SK-N-SH (cell line): ENCODE measurements around the gene NUP107. TPM values are rescaled to one million over a fixed set of nuclear protein-coding genes. Genes with fewer than 3 reads are reported as not detected.

ENCODE experiments used
- CTCF ChIA-PET: fragments of 300-600, 350-600 bp; formaldehyde crosslinking; extraction: SDS; loops from one replicate; lab custom pipeline; 2021; lab: Yijun Ruan, JAX
- POLR2A ChIA-PET: fragments of 350-600 bp; sonication (Branson Sonifier 250); formaldehyde crosslinking; extraction: SDS; loops from one replicate; lab custom pipeline; 2020; ENCODE audit warnings: antibody characterized with exemption, inconsistent platforms; lab: Yijun Ruan, JAX
- DNase-seq: peaks from one replicate; pipeline ENCODE4 v3.0.0; 2012
- H2AFZ ChIP-seq: fragments of 200-600 bp; sonication (generic); 2 replicates; pipeline ENCODE4 v1.8.1; 2016; ENCODE audit warnings: antibody characterized with exemption, mild to moderate bottlenecking, low read depth
- H3F3A ChIP-seq: fragments of 200-600 bp; sonication (generic); replicated peaks from 2 replicates; pipeline ENCODE3; 2016; ENCODE audit warnings: antibody characterized with exemption, mild to moderate bottlenecking; ENCODE audit not compliant: insufficient read depth
- H3K27ac ChIP-seq, 2 experiments: fragments of 200-500 bp in 1 of 2; fragments of 200-600 bp in 1 of 2; sonication (Bioruptor generic) in 1 of 2; sonication (generic), shearing (Covaris generic) in 1 of 2; 2 replicates each; pipeline versions ENCODE4 v1.5.1 to v1.6.1; 2014 to 2016; ENCODE audit warnings: low read depth in 2 of 2, inconsistent platforms in 1 of 2, low read length in 1 of 2, mild to moderate bottlenecking in 1 of 2, mixed read lengths in 1 of 2
- H3K27me3 ChIP-seq: fragments of 200-600 bp; sonication (generic), shearing (Covaris generic); 2 replicates; pipeline ENCODE4 v1.6.1; 2016; ENCODE audit warnings: mixed run types; ENCODE audit not compliant: insufficient read depth
- H3K36me3 ChIP-seq, 2 experiments: fragments of 200-500 bp in 1 of 2; fragments of 200-600 bp in 1 of 2; sonication (Bioruptor generic) in 1 of 2; sonication (generic) in 1 of 2; replicated peaks in 1 of 2; 2 replicates each; pipeline versions ENCODE3 to v1.5.1; 2014 to 2016; ENCODE audit warnings: low read length in 1 of 2, mild to moderate bottlenecking in 1 of 2; ENCODE audit not compliant: insufficient read depth in 2 of 2, control insufficient read depth in 1 of 2
- H3K4me1 ChIP-seq, 2 experiments: fragments of 200-500 bp in 1 of 2; fragments of 200-600 bp in 1 of 2; sonication (Bioruptor generic) in 1 of 2; sonication (generic), shearing (Covaris generic) in 1 of 2; 2 replicates each; pipeline versions ENCODE4 v1.5.1 to v1.6.1; 2014 to 2016; ENCODE audit warnings: low read depth in 1 of 2, low read length in 1 of 2, mixed run types in 1 of 2; ENCODE audit not compliant: insufficient read depth in 2 of 2, control insufficient read depth in 1 of 2
- H3K4me2 ChIP-seq: fragments of 200-600 bp; sonication (generic), shearing (Covaris generic); 2 replicates; pipeline ENCODE4 v1.6.1; 2017; ENCODE audit warnings: mixed run types
- H3K4me3 ChIP-seq, 2 experiments: fragments of 200-500 bp in 1 of 2; fragments of 200-600 bp in 1 of 2; sonication (Bioruptor generic) in 1 of 2; sonication (generic), shearing (Covaris generic) in 1 of 2; 2 replicates each; pipeline versions ENCODE4 v1.5.1 to v1.8.1; 2014 to 2016; ENCODE audit warnings: low read depth in 2 of 2, inconsistent platforms in 1 of 2, low read length in 1 of 2, mild to moderate bottlenecking in 1 of 2, mixed read lengths in 1 of 2, moderate library complexity in 1 of 2
- H3K79me2 ChIP-seq: fragments of 200-600 bp; sonication (generic); 2 replicates; pipeline ENCODE4 v1.8.1; 2017; ENCODE audit warnings: mild to moderate bottlenecking; ENCODE audit not compliant: insufficient read depth
- H3K9ac ChIP-seq: fragments of 200-600 bp; sonication (generic); 2 replicates; pipeline ENCODE4 v1.6.1; 2017; ENCODE audit warnings: mixed run types
- H3K9me2 ChIP-seq: fragments of 200-600 bp; sonication (generic); 2 replicates; pipeline ENCODE4 v1.6.1; 2017; ENCODE audit warnings: mixed run types
- H3K9me3 ChIP-seq: fragments of 200-600 bp; sonication (generic); 2 replicates; pipeline ENCODE4 v1.6.1; 2017; ENCODE audit warnings: mixed run types, mild to moderate bottlenecking, moderate library complexity
- H4K20me1 ChIP-seq: fragments of 200-600 bp; sonication (generic); 2 replicates; pipeline ENCODE4 v1.6.1; 2017; ENCODE audit warnings: mild to moderate bottlenecking, mixed run types; ENCODE audit not compliant: insufficient read depth
- CHD2 ChIP-seq: fragments of 150-350 bp; IDR thresholded peaks from 2 replicates; pipeline ENCODE4 v1.6.1; 2018; ENCODE audit warnings: low read length; ENCODE audit not compliant: partially characterized antibody
- EZH2phosphoT487 ChIP-seq: fragments of 200-600 bp; sonication (generic); IDR thresholded peaks from 2 replicates; pipeline ENCODE4 v1.6.1; 2017; ENCODE audit warnings: low read depth, mixed run types, mild to moderate bottlenecking, antibody characterized with exemption, moderate library complexity, borderline replicate concordance
- FOSL2 ChIP-seq: IDR thresholded peaks from 2 replicates; pipeline ENCODE4 v1.4.0; 2012; ENCODE audit warnings: low read depth, mild to moderate bottlenecking, moderate library complexity, borderline replicate concordance
- FOXJ3 ChIP-seq: sonication (generic); formaldehyde crosslinking; IDR thresholded peaks from 2 replicates; pipeline ENCODE4 v1.5.1; 2020; ENCODE audit warnings: mild to moderate bottlenecking, missing genetic modification reagents
- POLR2AphosphoS5 ChIP-seq: IDR thresholded peaks from 2 replicates; pipeline ENCODE4 v1.6.1; 2012; ENCODE audit warnings: low read depth, low read length
- RCOR1 ChIP-seq: fragments of 150-350 bp; IDR thresholded peaks from 2 replicates; pipeline ENCODE4 v1.6.1; 2017; ENCODE audit warnings: antibody characterized with exemption, low read length
- RXRA ChIP-seq: IDR thresholded peaks from 2 replicates; pipeline ENCODE4 v1.4.0; 2012; ENCODE audit warnings: low read depth, mild to moderate bottlenecking, borderline replicate concordance
- TAF1 ChIP-seq: IDR thresholded peaks from 2 replicates; pipeline ENCODE4 v1.6.1; 2012; ENCODE audit warnings: low read depth, mild to moderate bottlenecking, low read length, moderate library complexity, borderline replicate concordance
- WGBS: methylation state at CpG from one replicate; pipeline ENCODE4 v1.1.6; 2017; ENCODE audit warnings: low lambda C conversion rate; 5-methylcytosine and 5-hydroxymethylcytosine counted together
- polyA plus RNA-seq, 3 experiments: library from polyadenylated mRNA; depleted of rRNA; stranded (reverse); fragments of >200 nt; gene quantifications; 2 replicates each; pipeline ENCODE4 v1.2.3, GENCODE V29; 2012
- TF ChIP-seq, protein P1 (sequence below): IDR thresholded peaks from 2 replicates; pipeline ENCODE4 v1.4.0; 2012; ENCODE audit warnings: low read depth, borderline replicate concordance
- TF ChIP-seq, protein P2 (sequence below): IDR thresholded peaks from 2 replicates; pipeline ENCODE4 v1.4.0; 2012; ENCODE audit warnings: low read depth, borderline replicate concordance
- TF ChIP-seq, protein P3 (sequence below): fragments of 200-600 bp; sonication (generic); IDR thresholded peaks from 2 replicates; pipeline ENCODE4 v1.6.1; 2017; ENCODE audit warnings: antibody characterized with exemption, mild to moderate bottlenecking, moderate library complexity
- TF ChIP-seq, protein P4 (sequence below): fragments of 150-350 bp; IDR thresholded peaks from 2 replicates; pipeline ENCODE4 v1.6.1; 2016; ENCODE audit warnings: mild to moderate bottlenecking, low read depth, low read length
- TF ChIP-seq, protein P5 (sequence below): IDR thresholded peaks from 2 replicates; pipeline ENCODE4; 2012

The NUP107 gene
- polyA plus RNA-seq, 1 of the 3 experiments (the other 2 are of a cell fraction): 30.9 TPM

DNA sequence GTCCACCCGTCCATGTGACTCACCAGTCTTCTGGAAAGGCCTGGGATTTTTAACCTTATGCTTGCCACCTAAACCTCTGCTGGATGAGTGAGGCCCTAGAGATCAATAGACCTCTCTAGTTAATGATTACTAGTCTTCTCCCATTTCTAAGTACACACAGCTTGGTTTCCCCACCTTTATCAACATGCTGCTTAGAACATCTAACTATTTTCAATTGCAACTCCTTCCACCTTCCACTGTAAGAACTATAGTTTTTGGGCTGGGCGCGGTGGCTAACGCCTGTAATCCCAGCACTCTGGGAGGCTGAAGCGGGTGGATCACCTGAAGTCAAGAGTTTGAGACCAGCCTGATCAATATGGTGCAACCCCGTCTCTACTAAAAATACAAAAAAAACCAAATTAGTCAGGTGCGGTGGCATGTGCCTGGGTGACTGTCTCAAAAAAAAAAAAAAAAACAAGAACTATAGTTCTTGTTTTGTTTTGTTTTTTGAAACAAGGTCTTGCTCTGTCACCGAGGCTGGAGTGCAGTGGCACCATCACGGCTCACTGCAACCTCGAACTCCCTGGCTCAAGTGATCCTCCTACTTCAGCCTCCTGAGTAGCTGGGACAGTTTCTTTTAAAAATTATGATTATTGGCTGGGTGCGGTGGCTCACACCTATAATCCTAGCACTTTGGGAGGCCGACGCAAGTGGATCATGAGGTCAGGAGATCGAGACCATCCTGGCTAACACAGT is 102.5 kb downstream of the NUP107 start:
- DNase-seq: no peak
- WGBS: 96% methylated on average over 14 of the region's 14 CpGs
- no peaks in the 10 kb centered on the region for H3K79me2 ChIP-seq
- no peak overlapping the region for H3K27ac ChIP-seq
- H3K4me1 ChIP-seq: no peaks in the 10 kb centered on the region
- H4K20me1 ChIP-seq: no peaks in the 10 kb centered on the region
- TF ChIP-seq, protein P1, sequence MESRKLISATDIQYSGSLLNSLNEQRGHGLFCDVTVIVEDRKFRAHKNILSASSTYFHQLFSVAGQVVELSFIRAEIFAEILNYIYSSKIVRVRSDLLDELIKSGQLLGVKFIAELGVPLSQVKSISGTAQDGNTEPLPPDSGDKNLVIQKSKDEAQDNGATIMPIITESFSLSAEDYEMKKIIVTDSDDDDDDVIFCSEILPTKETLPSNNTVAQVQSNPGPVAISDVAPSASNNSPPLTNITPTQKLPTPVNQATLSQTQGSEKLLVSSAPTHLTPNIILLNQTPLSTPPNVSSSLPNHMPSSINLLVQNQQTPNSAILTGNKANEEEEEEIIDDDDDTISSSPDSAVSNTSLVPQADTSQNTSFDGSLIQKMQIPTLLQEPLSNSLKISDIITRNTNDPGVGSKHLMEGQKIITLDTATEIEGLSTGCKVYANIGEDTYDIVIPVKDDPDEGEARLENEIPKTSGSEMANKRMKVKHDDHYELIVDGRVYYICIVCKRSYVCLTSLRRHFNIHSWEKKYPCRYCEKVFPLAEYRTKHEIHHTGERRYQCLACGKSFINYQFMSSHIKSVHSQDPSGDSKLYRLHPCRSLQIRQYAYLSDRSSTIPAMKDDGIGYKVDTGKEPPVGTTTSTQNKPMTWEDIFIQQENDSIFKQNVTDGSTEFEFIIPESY: no peak
- TF ChIP-seq RCOR1: no peak
- TF ChIP-seq RXRA: no peak
- TF ChIP-seq, protein P2, sequence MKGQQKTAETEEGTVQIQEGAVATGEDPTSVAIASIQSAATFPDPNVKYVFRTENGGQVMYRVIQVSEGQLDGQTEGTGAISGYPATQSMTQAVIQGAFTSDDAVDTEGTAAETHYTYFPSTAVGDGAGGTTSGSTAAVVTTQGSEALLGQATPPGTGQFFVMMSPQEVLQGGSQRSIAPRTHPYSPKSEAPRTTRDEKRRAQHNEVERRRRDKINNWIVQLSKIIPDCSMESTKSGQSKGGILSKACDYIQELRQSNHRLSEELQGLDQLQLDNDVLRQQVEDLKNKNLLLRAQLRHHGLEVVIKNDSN: no peak
- H2AFZ ChIP-seq: no peak overlapping the region
- no peaks in the 10 kb centered on the region for H3K27me3 ChIP-seq
- no peaks in the 10 kb centered on the region for H3K9me3 ChIP-seq
- no peaks in the 10 kb centered on the region for H3K36me3 ChIP-seq
- H3K9ac ChIP-seq: no peak overlapping the region
- POLR2A ChIA-PET: no interaction called here
- H3K9me2 ChIP-seq: no peaks in the 10 kb centered on the region
- H3F3A ChIP-seq: peaks cover 7% of the 10 kb centered on the region
- CTCF ChIA-PET: no interaction called here
- no peak overlapping the region for H3K4me3 ChIP-seq
- no peak overlapping the region for H3K4me2 ChIP-seq

DNA sequence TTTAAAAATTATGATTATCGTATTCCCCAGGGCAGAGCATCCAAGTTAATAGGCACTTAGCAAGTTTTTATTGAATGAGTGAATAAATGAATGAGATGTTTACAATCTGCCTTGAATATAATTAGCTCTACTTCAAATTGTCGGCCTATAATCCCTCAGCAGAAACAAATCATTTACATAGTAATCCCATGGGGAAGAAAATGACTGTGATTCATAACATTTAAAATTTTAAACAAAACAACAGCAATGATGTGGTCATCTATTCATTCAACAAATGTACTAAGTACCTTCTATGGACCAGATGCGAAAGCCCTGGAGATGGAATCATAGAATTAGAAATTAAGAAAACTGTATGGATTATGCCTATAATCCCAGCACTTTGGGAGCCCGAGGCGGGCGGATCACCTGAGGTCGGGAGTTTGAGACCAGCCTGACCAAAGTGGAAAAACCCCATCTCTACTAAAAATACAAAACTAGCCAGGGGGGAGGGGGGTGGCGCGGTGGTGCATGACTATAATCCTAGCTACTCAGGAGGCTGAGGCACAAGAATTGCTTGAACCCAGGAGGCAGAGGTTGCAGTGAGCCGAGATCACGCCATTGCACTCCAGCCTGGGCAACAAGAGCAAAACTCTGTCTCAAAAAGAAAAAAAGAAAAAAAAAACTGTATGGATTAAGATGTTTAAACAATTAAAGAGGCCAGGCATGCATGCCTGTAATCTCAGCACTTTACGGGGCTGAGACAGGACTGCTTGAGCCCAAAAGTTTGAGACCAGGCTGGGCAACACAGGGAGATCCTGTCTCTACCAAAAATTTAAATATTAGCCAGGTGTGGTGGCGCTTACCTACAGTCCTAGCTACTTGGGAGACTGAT is 103.5 kb downstream of the NUP107 start:
- POLR2A ChIA-PET: no interaction called here
- Histone ChIP-seq H3K27me3 (no peaks in the 10 kb centered on the region), H3F3A (peaks cover 10% of the 10 kb centered on the region), H3K4me1 (no peaks in the 10 kb centered on the region), H3K4me2 (no peak overlapping the region), H3K9me2 (no peaks in the 10 kb centered on the region), H3K79me2 (no peaks in the 10 kb centered on the region), H3K27ac (no peak overlapping the region), H3K9ac (no peak overlapping the region), H3K4me3 (no peak overlapping the region), H3K9me3 (no peaks in the 10 kb centered on the region), H2AFZ (no peak overlapping the region), H4K20me1 (no peaks in the 10 kb centered on the region), H3K36me3 (no peaks in the 10 kb centered on the region)
- CTCF ChIA-PET: no interaction called here
- no peak for DNase-seq
- WGBS: 98% methylated on average over 13 of the region's 13 CpGs
- TF ChIP-seq POLR2AphosphoS5 (no peak), FOXJ3 (no peak), CHD2 (no peak), FOSL2 (no peak), TAF1 (no peak), EZH2phosphoT487 (no peak)
- TF ChIP-seq, protein P3, sequence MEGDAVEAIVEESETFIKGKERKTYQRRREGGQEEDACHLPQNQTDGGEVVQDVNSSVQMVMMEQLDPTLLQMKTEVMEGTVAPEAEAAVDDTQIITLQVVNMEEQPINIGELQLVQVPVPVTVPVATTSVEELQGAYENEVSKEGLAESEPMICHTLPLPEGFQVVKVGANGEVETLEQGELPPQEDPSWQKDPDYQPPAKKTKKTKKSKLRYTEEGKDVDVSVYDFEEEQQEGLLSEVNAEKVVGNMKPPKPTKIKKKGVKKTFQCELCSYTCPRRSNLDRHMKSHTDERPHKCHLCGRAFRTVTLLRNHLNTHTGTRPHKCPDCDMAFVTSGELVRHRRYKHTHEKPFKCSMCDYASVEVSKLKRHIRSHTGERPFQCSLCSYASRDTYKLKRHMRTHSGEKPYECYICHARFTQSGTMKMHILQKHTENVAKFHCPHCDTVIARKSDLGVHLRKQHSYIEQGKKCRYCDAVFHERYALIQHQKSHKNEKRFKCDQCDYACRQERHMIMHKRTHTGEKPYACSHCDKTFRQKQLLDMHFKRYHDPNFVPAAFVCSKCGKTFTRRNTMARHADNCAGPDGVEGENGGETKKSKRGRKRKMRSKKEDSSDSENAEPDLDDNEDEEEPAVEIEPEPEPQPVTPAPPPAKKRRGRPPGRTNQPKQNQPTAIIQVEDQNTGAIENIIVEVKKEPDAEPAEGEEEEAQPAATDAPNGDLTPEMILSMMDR: no peak
- TF ChIP-seq, protein P4, sequence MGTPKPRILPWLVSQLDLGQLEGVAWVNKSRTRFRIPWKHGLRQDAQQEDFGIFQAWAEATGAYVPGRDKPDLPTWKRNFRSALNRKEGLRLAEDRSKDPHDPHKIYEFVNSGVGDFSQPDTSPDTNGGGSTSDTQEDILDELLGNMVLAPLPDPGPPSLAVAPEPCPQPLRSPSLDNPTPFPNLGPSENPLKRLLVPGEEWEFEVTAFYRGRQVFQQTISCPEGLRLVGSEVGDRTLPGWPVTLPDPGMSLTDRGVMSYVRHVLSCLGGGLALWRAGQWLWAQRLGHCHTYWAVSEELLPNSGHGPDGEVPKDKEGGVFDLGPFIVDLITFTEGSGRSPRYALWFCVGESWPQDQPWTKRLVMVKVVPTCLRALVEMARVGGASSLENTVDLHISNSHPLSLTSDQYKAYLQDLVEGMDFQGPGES: no peak
- TF ChIP-seq, protein P5, sequence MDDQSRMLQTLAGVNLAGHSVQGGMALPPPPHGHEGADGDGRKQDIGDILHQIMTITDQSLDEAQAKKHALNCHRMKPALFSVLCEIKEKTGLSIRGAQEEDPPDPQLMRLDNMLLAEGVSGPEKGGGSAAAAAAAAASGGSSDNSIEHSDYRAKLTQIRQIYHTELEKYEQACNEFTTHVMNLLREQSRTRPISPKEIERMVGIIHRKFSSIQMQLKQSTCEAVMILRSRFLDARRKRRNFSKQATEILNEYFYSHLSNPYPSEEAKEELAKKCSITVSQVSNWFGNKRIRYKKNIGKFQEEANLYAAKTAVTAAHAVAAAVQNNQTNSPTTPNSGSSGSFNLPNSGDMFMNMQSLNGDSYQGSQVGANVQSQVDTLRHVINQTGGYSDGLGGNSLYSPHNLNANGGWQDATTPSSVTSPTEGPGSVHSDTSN: no peak
